HG03066 (cell line): ENCODE measurements around the gene NBEA.

Experiments
- ATAC-seq: cut with Tn5 transposase; IDR thresholded peaks from one replicate; pipeline ENCODE4 v1.9.1; 2021; ENCODE audit warnings: low read depth; ENCODE audit not compliant: unreplicated experiment

NBEA gene

GRCh38 chr13:35690581-35691207, 748.6 kb downstream of the NBEA start:
- no peak for ATAC-seq

- no peak for ATAC-seq
Measured at GRCh38 chr13:35693134-35693784, 751.2 kb downstream of the NBEA start.

DNA sequence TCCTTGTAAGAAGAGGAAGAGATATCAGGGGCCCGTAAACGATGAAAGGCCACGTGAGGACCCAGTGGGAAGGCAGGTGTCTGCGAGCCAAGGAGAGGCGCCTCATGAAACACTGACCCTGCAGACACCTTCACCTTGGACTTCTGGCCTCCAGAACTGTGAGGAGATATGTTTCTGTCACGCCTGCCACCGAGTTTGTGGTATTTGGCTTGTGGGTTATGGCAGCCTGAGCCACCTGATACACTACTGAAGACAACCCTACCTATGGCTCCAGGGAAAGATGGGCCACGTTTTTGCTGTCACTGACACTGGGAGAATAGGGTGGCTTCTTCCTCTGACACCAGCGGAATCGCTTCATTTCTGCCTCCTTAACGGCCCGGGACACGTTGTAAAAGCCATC, 752.0 kb downstream of the NBEA start:
- no peak for ATAC-seq

DNA sequence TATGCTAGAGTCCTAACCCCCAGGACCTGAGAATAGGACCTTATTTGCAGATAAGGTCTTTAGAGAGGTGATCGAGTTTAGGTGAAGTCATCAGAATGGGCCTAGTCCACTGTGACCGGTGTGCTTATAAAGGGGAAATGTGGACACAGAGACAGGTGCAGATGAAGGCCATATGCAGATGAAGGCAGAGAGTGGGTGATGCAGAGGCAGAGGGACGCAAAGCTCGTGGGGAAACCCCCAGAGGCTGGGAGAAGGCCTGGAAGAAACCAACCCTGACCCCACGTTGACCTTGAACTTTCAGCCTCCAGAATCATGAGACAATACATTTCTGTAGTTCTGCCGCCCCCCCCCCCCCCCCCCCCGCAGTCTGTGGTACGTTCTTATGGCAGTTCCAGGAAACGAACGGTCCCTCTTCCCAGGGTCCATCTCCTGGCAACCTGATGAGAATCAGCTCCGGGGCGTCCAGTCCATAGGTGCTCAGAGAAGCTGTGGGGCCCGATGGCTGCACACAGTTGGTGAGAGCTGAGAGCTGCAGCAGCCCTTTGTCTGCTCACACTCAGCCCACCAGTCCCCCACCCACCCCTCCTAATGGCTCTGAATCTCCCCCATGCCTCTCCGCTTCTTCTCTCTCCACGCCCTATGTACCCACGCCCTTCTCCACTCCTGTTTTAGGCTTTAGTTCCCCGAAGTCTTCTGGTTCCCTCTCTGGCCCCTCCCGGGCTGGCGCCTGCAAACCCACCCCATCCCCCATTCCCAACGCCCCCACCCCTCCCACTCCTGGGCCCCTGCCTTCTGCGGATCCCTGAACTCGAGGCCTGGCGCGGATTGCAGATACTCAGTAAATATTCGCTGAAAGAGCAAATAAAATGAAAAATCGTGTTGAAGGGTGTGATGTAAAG, 752.7 kb downstream of the NBEA start:
- ATAC-seq = no peak

GRCh38 chr13:35695448-35695770, 753.3 kb downstream of the NBEA start:
- no peak for ATAC-seq

GRCh38 chr13:35697186-35697730, 755.2 kb downstream of the NBEA start:
- ATAC-seq = no peak

- no peak for ATAC-seq
Measured at GRCh38 chr13:35698911-35699576, 757.0 kb downstream of the NBEA start.

DNA sequence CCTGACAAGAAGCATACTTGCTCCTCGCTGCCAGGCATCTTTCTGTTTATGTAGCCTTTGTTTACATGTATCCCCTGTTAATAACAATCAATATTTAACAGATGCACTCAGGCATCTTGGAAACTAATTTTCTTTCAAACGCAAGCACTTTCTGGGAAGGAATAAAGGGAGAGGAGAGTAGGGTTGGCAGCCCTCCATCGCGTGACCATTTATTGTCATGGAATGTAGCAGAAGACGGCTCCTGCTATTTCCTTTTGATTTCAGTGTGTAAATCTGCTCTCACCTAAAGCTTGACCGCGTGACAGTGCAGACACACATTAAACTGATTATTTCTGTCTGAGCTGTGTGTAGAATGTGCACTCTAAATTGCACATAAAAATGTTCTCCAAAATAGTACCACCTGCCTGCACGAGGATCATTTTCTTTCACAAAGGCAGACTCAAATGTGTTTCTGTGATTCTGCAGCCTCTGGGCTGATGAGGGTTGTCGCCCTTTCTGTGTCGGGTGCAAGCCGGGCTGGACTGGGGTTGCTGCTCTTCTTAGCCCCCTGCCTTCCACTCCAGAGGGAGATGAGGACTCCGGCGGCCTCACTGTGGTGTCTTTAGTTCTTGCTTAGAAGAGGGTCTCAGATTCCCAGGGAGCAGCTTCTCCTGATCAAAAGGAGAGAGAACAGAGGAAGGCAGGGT, 757.9 kb downstream of the NBEA start:
- ATAC-seq = no peak

GRCh38 chr13:35700671-35701070, 758.6 kb downstream of the NBEA start:
- no peak for ATAC-seq

- ATAC-seq = no peak
Measured at GRCh38 chr13:35702316-35702715, 760.2 kb downstream of the NBEA start.

DNA sequence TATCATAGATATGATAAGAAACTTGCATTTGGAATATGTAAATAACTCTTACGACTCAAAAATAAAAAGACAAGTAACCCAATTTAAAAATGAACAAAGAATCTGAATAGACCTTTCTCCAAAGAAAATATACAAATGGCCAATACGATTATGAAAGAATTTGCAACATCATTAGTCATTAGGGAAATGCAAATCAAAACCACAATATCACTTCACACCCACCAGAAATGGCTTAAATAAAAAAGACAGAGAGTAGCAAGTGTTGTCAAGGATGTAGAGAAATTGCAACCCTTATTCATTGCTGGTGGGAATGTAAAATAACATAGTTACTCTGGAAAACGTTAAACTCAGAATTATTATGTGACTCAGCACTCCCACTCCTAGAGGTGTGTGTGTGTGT, 761.0 kb downstream of the NBEA start:
- ATAC-seq = no peak

DNA sequence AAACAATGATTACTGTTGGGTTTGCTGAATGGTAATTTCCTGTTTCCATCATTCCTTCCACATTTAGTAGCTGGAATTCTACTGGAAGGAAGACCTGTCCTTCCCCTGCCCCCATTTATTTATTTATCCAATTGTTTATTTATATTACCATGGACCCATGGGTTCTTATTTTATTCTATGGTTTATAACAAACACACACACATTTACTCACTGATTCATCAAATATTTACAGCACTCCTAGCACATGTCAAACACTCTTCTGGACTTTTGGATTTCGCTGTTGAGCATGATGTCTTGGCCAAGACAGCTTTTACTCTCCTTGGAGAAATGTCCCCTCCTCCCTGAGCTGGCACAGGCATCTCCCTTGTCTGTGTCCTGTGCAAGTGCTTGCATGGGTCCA, 762.3 kb downstream of the NBEA start:
- no peak for ATAC-seq

GRCh38 chr13:35706281-35706680, 764.2 kb downstream of the NBEA start:
- no peak for ATAC-seq

- ATAC-seq = no peak
Measured at GRCh38 chr13:35706721-35707120, 764.7 kb downstream of the NBEA start.

- ATAC-seq = no peak
Measured at GRCh38 chr13:35711909-35712308, 769.8 kb downstream of the NBEA start.

GRCh38 chr13:35712907-35713761, 771.1 kb downstream of the NBEA start:
- no peak for ATAC-seq

- ATAC-seq = no peak
Measured at GRCh38 chr13:35714121-35714520, 772.1 kb downstream of the NBEA start.

- ATAC-seq = no peak
Measured at GRCh38 chr13:35714588-35715377, 772.7 kb downstream of the NBEA start.

DNA sequence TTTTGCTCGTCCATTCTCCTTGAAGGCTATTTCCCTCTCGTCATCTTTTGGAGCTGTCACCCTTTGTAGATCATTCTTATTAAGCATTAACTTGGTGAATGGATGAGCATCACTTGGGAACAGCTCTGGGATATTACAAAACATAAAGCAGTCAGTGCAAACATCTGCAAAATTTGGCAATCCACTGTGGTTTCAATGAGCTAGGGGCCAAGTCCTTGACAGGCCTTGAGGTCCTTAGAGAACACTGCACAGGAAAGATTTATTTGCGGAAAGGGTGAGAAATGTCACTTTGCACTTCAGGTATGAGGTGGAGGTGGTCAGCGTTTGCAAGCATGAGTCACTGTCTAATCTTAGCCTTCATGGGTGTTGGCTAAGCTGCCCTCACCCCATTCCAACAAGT, 774.1 kb downstream of the NBEA start:
- ATAC-seq = no peak
